ENCODE data around the gene MBP.
"Not testable (repeated sequence)": the region's sequence is repeated elsewhere in the genome, so short reads cannot be mapped to it uniquely, and the experiment has no call there.

DNA sequence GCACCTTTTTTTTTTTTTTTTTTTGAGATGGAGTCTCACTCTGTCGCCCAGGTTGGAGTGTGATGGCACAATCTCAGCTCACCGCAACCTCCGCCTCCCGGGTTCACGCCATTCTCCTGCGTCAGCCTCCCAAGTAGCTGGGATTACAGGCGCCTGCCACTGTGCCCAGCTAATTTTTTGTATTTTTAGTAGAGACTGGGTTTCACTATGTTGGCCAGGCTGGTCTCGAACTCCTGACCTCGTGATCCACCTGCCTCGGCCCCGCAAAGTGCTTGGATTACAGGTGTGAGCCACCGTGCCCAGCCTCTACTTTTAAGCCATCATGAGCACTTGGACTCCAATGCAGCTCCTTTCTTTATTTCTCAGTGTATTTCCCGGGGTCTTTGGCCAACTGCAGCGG lies 111.1 kb downstream of the MBP start:
- TF ChIP-seq POLR2A (IDR thresholded peaks at IDR 0.05; ENCODE audit: low read depth, low read length); TAF1 (IDR thresholded peaks at IDR 0.05; ENCODE audit: borderline replicate concordance, low read depth, low read length): not testable (repeated sequence)

Data from GM12892 (cell line).